Activated CD4-positive, alpha-beta T cell treated with anti-CD3 and anti-CD28 coated beads for 1 hour (primary cell): ENCODE data around the gene DAB1.
"Not testable (repeated sequence)": the region's sequence is repeated elsewhere in the genome, so short reads cannot be mapped to it uniquely, and the experiment has no call there.

ENCODE experiments used
- DNase-seq: peaks from one replicate; pipeline ENCODE4 v3.0.0-alpha.2; 2020

The DAB1 gene

GRCh38 chr1:57353654-57354053 lies 70.2 kb downstream of the DAB1 start:
- no peak for DNase-seq

- DNase-seq = no peak
These were observed 73.2 kb downstream of the DAB1 start for GRCh38 chr1:57350610-57351009.

- DNase-seq = no peak
These were observed 74.9 kb downstream of the DAB1 start for GRCh38 chr1:57348921-57349320.

GRCh38 chr1:57345916-57346315 lies 77.9 kb downstream of the DAB1 start:
- DNase-seq = no peak

GRCh38 chr1:57344265-57344664 lies 79.6 kb downstream of the DAB1 start:
- DNase-seq = no peak

GRCh38 chr1:57343298-57343915 lies 80.5 kb downstream of the DAB1 start:
- not testable (repeated sequence) for DNase-seq

- no peak for DNase-seq
These were observed 82.1 kb downstream of the DAB1 start for GRCh38 chr1:57341721-57342120.

GRCh38 chr1:57340334-57341070 lies 83.4 kb downstream of the DAB1 start:
- DNase-seq = no peak

GRCh38 chr1:57337623-57338022 lies 86.2 kb downstream of the DAB1 start:
- DNase-seq = no peak

GRCh38 chr1:57336793-57337192 lies 87.1 kb downstream of the DAB1 start:
- DNase-seq = no peak

- DNase-seq = no peak
These were observed 92.2 kb downstream of the DAB1 start for GRCh38 chr1:57331620-57332019.

GRCh38 chr1:57329937-57330336 lies 93.9 kb downstream of the DAB1 start:
- no peak for DNase-seq

- no peak for DNase-seq
These were observed 94.8 kb downstream of the DAB1 start for GRCh38 chr1:57329001-57329527.

- DNase-seq = no peak
These were observed 95.9 kb downstream of the DAB1 start for GRCh38 chr1:57327946-57328345.

- no peak for DNase-seq
These were observed 96.5 kb downstream of the DAB1 start for GRCh38 chr1:57327336-57327735.

GRCh38 chr1:57325536-57325935 lies 98.3 kb downstream of the DAB1 start:
- DNase-seq = no peak

- DNase-seq = no peak
These were observed 98.7 kb downstream of the DAB1 start for GRCh38 chr1:57325117-57325516.

- no peak for DNase-seq
These were observed 99.5 kb downstream of the DAB1 start for GRCh38 chr1:57324388-57324787.

GRCh38 chr1:57321776-57322175 lies 102.1 kb downstream of the DAB1 start:
- DNase-seq = no peak

GRCh38 chr1:57319791-57320190 lies 104.1 kb downstream of the DAB1 start:
- no peak for DNase-seq

- no peak for DNase-seq
These were observed 104.7 kb downstream of the DAB1 start for GRCh38 chr1:57319165-57319564.

GRCh38 chr1:57316861-57317260 lies 107.0 kb downstream of the DAB1 start:
- no peak for DNase-seq

- no peak for DNase-seq
These were observed 107.6 kb downstream of the DAB1 start for GRCh38 chr1:57316291-57316690.

- no peak for DNase-seq
These were observed 111.0 kb downstream of the DAB1 start for GRCh38 chr1:57312869-57313268.

GRCh38 chr1:57311411-57311810 lies 112.4 kb downstream of the DAB1 start:
- DNase-seq = no peak
